GM06990 (cell line): ENCODE measurements around the gene RBM18.

Experiments used
- DNase-seq: peaks from one replicate; pipeline ENCODE4 v3.0.0-alpha.2; 2011; ENCODE audit not compliant: insufficient read length; ENCODE audit errors: extremely low read depth
- H3K27me3 ChIP-seq: replicated peaks from 2 replicates; pipeline ENCODE4 v1.6.0; 2011; ENCODE audit warnings: low read length; ENCODE audit not compliant: control insufficient read depth, insufficient read depth
- H3K36me3 ChIP-seq: 2 replicates; pipeline ENCODE4 v1.5.1; 2011; ENCODE audit warnings: low read length; ENCODE audit not compliant: control insufficient read depth, insufficient read depth
- H3K4me3 ChIP-seq: replicated peaks from 2 replicates; pipeline ENCODE4 v1.5.1; 2011; ENCODE audit warnings: low read depth, mild to moderate bottlenecking, control low read depth, low read length
- CTCF ChIP-seq: IDR thresholded peaks from 2 replicates; pipeline ENCODE4 v1.5.1; 2011; ENCODE audit warnings: low read length, control low read depth, mild to moderate bottlenecking, inconsistent platforms; ENCODE audit not compliant: insufficient read depth, poor library complexity, severe bottlenecking

Gene RBM18

DNA sequence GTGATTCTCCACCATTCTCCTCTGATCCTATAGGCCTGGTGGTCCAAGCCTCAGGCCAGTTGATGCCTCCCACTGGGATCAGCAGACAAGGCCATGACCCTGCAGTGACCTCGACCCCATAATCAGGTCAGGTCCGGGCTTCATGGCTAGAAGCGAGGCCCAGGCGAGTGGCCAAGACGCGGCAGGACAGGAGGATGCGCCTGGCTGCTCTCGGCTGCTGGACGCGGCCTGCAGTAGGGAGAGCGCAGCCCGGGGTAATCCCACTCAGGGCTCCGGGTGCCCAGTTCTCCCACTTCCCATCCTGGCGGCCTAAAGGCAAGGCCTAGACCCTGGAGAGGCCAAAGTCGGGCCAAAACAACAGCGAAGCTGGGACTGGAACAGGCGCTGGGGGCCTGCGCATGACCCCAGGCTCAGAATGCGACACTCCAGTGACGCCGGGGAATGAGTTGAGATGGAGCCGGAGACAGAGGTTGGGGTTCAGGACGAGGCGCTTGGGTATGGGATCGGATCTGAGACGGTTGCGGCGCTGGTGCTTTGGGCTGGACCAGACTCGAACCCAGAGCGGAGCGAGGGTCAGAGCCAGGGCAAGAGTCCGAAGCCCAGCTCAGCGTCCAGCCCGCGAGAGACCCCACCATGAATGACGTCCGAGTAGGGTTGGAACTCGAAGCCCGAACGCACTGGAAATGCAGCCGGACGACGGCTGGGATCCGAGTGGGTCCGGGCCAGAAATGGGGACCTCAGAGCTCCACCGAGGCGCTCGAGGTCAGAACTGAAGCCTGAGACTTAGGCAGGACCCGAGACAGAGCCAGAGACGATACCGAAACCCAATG is 39.1 kb downstream of the RBM18 start:
- TF ChIP-seq CTCF: no peak
- no peak overlapping the region for H3K4me3 ChIP-seq
- H3K27me3 ChIP-seq: no peaks in the 10 kb centered on the region; the same call in none of the 2 replicates
- DNase-seq: no peak
- no peaks in the 10 kb centered on the region for H3K36me3 ChIP-seq

DNA sequence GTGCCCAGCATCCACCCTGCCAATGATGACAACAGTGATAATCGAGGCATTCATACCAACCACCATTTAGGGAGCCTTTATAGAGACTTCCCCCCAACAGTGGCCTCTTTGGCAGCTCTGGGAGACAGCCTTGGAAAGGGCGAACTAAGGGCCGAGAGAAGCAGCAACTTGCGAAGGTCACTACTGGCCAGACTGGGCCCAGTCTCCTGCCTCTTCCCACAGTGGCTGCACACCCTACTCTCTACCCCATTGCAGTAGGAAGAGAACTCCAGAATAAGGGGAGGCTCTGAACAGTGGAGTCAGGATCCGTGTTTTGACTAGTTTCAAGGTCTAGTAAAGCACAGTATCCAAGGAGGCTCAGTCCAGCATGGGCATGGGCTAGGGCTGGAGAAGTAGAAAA is 41.2 kb downstream of the RBM18 start:
- no peak for TF ChIP-seq CTCF
- Histone ChIP-seq H3K36me3 (no peaks in the 10 kb centered on the region), H3K4me3 (no peak overlapping the region), H3K27me3 (peaks cover 12% of the 10 kb centered on the region)
- no peak for DNase-seq

- Histone ChIP-seq H3K36me3 (no peaks in the 10 kb centered on the region), H3K27me3 (peaks cover 12% of the 10 kb centered on the region), H3K4me3 (no peak overlapping the region)
- TF ChIP-seq CTCF: no peak
- no peak for DNase-seq
Observed at GRCh38 chr9:122222791-122223190, 41.8 kb downstream of the RBM18 start.

DNA sequence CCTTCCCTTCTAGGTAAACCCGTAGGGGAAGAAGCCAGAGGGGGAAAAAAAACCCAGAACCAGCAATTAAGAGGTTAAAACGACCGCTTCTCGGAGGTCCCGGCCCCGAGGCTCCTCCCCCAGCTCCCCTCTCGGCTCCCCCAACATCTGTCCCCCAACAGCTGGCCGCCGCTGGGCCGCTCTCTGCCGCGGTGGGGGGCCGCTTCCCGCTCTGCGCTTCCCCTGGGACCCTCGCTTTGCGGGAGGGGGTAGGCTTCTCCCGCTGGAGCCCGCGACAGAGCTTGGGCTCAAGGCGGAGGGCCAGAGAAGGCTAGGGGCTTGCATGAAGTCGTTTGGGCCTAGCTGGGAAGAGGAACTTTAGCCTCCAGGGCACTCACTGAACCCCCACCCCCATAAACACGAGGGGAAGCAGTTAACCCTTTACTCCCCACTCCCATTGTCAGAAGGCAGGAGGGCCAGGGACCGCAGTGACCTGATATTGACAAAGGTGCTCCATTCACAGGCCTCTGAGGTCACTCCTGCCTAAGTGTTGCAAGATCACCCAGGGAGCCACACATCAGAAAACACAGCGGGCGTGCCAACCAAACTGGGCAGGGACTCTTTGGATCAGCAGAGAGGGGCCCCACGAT is 43.3 kb downstream of the RBM18 start:
- no peak for TF ChIP-seq CTCF
- DNase-seq: no peak
- Histone ChIP-seq H3K36me3 (no peaks in the 10 kb centered on the region), H3K27me3 (peaks cover 12% of the 10 kb centered on the region), H3K4me3 (no peak overlapping the region)

GRCh38 chr9:122220673-122221182 is 43.9 kb downstream of the RBM18 start:
- DNase-seq: no peak
- H3K27me3 ChIP-seq: peaks cover 12% of the 10 kb centered on the region

More at GRCh38 chr9:122220673-122221182, 43.9 kb downstream of the RBM18 start:
- no peaks in the 10 kb centered on the region for H3K36me3 ChIP-seq
- TF ChIP-seq CTCF: no peak
- no peak overlapping the region for H3K4me3 ChIP-seq
